GM21737 (cell line): Measurements from ENCODE around the gene KRTAP10-3.

Experiments used
- ATAC-seq: cut with Tn5 transposase; IDR thresholded peaks from one replicate; pipeline ENCODE4 v1.9.1; 2021; ENCODE audit warnings: mild to moderate bottlenecking, moderate library complexity; ENCODE audit not compliant: unreplicated experiment

KRTAP10-3 gene

DNA sequence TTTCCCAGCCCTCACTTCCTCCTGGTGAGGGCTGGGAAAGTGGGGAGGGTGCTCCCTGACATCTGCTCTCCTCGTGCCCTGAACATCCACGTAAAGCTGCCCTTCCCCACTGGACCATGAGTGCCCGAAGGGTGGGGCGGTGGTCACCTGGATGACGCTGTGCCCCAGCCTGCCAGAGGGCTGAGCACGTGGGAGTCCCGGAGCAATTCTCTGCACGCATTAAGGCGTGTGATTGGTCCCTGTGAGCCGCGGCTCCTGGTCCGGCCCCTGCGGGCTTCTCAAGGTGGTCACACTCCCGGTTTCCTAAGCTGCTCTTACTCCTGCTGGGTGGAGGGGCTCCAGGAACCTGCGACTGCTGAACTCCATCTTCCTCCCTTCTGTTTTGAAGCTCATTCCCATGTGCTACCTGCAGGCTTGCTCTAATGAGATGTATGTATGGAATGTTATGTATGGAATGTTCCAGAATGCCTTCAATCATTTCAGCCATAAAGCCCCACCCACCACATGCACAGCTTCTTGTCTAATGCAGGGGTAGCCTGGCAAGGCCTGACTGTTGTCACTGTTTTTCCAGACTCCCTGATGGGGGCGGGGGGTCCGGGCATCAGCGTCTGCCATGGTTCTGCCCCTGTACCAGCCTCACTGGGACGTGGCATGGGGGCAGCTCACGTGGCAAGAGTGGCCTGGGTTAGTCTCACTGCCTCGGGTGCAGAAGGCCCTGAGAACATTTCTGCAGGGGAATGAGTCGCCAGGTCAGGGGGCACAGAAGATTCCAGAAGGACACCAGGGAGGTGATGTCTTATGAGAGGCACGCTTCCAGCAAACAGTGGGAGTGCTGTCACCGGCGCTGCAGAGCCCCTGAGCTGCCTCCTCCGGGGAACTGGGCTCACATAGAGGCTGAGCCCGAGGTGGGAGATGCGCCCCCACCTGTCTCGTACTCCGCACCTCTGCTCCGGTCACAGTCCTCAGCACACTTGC is 38.0 kb downstream of the KRTAP10-3 start:
- no peak for ATAC-seq

DNA sequence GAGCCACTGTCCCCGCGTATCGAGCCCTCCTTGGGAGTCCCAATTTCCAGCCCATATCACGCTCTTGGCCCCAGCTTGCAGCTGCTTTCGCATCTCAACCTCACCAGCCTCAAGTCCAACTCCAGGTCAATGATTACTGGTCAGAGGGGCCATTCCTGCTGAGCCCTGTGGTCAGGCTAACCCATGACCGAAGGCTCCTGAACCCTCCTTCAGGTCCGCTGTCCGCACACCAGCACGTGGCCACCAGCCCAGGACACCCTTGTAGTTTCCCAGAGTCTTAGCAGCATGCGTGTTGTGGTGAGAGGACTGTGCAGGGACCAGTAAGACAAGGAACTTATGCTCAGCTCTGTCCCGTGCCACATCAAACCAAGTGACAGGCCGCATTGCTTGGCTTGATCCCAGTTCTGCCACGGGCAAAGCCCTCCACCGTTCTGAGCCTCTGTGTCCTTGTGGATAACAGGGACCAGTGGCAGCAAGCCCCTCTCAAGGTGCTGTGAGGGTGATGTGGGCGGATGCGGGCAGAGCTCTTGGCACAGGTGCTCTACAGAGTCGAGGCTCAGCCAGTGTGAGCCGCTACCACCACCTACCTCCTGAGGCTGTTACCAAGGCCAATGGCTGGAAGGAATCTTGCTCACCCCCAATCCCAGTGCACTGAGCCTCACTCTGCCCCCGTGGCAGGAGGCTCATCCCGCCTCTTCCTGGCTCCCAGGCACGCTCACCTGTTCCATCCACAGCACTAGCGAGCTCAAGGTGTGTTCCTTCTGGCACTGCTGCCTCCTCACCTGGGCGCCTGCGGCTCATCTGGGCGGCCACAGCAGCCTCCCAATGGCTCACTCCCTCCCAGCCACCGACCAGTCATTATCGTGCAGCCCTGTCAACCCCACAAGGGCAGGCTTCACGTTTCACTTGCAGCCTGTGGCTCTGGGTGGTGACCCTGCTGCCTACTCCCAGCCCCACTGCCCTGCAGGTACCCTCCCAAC is 39.0 kb downstream of the KRTAP10-3 start:
- no peak for ATAC-seq

DNA sequence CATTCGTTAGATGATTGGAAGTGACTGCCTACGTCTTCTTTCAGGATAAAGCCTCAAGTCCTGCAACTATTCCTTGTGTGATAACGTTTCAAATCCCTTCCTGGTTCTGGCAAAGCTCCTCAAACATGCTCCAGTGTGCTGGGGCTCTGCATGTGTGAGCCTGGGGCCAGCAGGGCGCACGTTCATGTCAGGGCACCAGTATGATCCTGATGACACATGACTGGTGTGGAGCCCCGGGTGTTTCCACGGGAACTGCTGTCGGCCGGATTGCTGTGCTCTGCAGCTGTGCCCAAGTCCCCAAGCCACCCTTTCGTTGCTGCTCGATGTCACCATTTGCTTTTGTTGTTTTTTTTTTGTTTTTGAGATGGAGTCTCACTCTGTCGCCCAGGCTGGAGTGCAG is 39.9 kb downstream of the KRTAP10-3 start:
- ATAC-seq: no peak

DNA sequence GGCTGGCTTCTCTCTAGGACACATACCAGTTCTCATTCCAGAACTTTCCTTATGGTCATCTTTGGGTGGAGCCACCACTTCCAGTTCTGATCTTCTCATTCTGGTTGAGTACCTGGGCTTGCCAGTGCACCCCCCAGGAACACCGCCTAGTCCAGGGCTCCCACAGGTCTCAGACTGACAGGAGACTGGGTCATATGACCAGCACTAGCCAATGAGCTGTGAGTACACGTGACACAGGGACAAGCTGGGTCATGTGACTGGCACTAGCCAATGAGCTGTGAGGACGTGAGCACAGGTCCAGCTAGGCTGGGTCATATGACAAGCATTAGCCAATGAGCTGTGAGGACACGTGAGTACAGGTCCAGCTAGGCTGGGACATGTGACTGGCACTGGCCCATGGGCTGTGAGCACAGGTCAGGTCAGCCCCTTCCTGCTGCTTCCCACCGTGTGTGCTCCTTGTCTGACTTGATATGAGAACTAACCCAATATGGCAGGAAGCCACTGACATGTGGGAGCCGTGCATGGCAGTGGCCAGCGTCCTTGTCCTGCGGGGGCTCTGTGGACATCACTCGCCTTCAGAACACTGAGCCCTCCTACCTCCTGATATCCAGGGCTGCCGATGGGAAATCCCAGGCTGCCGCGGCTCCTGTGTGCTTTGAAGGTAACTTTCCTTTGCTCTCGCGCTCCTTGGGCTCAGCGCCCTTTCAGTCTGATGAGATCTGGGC is 41.3 kb downstream of the KRTAP10-3 start:
- ATAC-seq: no peak

DNA sequence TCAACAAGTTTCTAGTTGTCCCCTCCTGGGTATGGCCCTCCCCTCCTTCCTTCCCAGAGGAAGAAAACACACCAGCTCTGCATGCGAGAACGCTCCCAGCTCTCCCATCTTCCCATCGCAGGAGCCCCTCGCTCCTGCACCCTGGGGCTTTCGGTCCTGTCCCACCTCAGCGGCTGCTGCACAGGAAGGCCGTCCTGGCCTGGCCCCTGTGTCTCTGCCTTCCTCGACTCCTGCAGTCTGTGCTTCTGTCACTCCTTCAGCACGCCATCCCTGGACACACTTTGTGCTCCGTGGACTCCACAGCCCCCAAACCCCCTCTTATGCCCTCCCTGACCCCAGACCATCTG is 41.8 kb downstream of the KRTAP10-3 start:
- no peak for ATAC-seq

DNA sequence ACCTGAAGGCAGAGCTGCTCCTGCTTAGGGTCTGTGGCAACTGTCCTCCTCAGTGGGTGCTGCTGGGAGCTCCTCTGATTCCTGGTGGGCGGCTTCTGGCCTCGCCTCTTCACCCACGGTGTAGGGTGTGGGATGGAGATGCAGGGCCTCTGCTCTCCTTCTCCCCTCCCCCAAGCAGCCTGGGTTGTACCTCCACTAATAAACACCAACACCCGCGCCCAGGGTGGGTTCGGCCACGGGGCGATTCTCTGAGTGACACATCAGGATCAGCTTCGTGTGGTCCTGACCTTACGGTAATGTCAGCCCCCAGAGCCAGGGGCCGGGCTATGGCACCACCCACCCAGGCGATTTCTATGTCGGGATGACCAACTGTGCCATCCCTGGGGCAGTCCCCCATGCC is 42.3 kb downstream of the KRTAP10-3 start:
- no peak for ATAC-seq

DNA sequence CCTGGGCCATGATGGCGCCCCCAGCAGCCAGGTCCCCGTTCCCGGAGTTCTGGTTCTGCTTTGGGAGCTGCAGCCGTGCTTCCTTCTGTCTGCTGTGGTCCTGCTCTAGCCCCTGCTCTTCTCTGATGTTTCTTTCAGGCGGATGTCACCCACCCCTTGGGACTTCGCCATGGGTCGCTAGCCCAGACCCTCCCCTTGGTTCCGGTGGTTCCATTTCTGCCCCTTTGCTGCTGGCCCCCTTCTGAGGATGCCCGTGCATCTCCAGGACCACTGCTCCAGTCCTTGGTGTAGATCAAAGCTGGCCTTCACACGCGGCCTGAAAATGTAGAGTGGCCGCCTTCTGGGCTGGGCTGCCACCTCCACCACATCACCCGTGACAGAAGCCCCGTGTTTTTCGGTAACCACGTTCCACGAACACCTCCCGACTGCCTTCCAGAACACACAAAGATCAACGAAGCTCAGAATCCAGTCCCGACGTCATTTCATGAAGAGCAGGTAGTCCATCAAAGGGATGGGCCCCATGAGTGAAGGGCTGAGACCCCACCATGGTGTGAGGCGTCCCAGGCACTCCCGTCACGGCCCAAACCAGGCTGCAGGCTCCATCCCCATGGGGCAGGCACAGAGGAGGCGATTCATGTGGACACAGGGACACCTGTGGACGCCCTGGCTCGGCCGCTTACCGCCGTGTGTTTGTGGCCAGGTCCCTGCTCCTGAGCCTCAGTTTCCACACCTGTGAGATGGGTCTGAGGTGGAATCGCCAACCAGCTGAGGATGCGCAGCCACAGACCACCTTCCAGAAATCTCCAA is 43.0 kb downstream of the KRTAP10-3 start:
- no peak for ATAC-seq

DNA sequence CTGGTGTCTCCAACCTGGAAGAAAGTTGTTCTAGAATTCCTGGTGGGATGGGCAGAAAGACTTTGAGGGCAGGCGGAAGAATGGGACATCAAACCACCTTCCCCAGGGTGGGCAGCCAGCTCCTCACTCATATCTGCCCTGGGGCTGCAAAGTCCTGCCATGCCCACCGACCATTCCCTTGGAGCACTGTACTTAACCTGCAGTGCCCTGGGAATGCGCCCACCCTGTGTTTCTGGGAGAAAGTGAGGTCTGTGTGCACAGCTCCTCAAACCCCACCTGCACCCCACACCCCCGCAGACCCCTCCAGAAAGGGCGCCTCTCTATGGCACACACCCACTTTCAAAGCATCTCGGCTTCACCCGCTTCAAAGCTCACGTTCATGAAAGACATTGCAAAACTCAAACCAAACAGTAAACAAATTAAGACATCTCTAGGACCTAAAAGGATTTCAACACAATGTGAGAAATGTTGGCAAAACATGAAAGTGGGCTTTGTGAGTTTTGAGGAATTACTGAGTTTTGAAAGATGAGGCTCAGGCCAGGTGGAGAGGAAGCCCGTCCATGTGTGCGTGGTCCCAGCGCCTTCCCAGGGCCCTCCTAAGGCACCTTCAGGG is 43.7 kb downstream of the KRTAP10-3 start:
- ATAC-seq: no peak

DNA sequence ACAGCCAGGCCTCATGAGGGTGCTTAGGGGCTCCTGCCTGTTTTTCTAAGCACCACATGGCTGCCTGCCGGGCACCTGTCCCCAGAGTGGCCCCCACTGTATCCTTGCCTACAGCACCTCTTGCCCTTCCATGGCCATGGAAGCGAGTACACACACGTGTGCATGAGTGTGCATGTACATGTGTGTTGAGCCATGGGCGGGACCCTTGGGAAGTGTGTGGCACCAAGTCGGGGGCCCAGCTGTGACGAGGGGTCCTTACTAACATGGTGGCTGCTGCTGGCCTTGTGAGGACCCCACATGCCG is 44.4 kb downstream of the KRTAP10-3 start:
- no peak for ATAC-seq

DNA sequence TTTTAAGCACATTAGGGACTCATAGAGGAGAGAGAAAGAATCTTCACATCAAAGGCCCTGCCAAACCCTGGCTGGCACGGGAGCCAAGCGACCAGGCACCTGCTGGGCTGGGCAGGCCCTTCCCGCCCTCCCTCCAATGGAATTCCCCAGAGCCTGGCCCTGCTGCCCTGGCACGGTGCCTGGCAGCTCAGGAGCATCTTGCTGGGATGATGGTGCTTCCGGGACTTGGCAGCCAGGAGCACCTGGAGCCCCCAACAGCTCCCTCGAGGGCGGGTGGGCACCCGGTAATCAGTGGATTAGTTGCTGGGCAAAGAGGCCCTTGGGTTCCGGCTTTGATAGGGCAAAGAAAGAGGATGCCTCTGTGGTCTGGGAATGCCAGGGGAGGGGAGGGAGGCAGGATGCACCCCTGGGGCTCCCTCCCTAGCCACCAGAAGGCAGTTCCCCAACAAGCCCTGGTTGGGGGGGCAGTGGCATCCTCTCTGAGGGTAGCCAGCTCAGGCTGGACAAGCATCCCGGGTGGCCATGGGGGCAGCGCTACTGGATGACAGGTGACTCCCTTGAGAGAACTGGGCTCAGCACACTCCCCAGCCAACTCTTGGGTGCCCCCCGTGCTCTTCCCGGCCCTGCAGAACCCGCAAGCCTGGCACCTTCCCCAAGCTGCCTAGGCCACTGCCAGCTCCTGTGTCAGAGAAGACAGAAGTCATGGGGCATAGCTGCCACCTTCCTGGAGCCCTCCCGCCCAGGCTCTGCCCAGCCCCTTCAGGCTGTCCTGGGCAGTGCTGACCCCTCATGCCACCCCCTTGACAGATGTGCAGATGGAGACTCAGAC is 45.0 kb downstream of the KRTAP10-3 start:
- ATAC-seq: no peak

DNA sequence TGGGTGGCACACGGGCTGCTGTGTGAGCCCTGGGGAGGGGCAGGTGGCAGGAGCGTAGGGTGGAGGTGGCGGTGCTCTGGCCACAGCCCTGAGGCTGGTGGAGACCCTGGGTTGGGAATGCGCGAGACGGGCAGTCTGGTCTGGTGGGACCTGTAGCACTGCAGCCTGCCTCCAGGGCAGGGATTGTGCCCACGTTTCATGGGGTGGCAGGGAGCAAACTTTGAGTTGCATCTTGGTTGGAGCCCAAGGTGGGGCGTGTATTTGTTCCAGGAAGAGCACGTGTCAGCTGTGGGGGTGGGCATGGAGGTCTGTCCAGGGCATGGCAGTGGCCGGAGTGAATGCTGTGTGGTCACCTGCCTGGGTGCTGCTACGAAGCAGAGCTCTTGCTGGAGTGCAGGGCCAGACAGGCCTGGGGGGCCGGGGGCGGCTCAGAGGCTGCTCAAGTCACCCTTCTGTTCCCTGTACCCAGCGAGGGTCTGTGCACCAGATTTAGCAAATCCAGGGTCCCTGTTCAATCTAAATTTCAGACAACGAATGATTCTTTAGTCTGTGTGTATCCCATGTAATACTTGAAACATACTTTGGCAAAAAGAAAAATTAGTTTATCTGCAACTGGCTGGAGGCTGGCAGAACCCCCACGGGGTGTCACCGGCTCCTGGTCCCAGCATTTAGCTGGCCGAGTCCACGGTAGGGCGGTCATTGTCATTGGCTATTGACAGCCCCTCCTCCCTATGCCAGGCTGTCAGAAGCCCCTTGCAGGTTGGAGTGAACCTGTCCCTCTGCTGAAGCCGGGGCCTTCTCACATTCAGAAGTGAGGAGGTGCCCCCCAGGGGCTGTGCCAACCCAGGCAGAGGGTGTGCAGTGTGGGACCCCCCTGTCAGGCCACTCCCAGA is 45.9 kb downstream of the KRTAP10-3 start:
- no peak for ATAC-seq

DNA sequence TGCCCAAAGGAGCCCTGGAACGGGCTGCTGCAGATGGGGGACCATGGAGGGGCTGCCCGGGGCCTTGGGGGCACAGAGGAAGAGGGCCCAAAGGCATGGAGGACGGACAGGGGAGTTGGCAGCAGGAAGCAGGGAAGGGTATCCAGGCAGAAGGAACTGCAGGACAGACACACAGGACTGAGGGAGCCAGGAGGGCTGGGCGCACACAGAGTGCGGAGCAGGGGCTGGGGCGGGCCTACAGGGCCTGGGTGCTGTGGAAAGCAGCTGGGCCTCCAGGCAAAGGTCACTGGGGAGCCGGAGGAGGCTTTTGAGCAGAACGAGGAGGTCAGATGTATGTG is 46.7 kb downstream of the KRTAP10-3 start:
- ATAC-seq: no peak

DNA sequence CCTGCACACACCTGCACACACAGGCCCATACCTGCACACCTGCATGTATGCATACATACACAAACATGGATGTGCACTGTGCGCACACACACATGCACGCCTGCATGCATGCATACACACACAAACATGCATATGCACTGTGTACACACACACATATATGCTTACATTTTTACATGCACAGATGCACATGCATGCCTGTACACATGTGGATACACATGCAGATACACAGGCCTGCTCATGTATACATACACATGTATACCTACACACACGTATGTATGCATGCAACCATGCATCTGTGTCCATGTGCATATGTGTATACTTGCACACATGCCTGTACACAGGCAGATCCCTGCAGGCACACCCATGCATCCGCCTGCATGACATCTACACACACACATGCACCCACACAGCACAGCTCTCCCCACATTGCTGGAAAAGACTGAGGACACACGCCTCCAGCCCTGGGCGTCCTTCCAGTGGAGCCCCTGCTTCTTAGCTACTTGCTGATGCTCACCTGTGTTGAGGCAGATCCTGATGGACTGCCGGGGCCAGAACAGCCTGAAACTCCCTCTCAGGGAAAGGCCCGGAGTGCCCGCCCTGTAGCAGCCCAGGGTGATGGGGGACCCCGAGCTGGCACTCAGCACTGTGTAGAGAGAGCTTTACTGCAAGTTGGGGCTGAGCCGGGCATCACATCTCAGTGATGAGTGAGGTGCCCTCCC is 47.2 kb downstream of the KRTAP10-3 start:
- no peak for ATAC-seq

DNA sequence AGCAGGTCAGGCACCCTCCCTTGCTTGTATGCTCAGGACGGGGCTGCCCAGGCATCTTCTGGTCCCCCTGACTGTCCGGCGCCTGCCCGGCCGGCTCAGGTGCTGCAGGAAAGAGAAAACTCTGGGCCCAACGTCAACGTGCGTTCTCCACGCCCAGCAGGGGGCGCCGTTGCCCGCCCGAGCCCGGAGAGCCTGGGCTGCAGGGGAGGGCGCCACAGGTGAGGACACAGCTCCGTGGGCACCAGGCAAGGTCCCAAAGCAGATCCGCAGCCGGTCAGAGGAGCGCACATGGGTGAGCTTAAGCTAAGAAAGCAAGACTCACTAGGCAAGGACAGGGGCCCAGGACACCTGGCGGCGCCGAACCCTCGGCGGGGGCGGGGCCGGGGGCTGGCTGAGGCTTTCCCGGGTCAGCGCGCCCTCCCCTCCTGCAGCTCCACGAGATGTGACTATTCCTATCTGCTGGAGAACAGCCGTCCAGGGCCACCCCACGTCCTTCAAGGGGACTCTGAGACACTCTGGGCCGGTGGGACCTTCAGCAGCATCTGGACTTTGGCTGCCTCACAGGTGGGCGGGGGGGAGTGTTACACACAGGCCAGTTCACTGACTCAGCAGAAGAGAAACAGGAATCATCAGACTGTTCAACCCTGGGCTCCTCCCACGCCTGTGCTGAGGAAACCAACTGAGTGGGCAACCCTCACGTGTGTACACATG is 47.9 kb downstream of the KRTAP10-3 start:
- no peak for ATAC-seq

DNA sequence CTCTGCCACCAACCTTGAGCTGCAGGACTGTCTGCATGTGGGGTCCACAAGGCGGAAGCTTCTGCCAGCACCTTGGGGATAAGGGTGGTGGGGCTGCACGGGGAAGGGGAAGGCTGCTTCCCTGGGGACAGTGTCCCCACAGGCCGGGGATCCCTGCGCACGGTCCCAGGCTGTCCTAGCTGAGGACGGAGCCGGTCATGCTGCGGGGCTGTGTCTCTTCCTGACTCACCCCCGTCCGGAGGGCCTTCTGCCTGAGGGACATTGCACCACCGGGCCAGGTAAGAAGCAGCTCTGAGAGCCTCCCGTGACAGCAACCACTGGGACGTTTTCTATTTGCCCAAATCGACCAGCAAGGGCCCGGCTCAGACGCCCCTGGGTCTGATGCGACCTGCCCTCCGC is 48.5 kb downstream of the KRTAP10-3 start:
- ATAC-seq: no peak

DNA sequence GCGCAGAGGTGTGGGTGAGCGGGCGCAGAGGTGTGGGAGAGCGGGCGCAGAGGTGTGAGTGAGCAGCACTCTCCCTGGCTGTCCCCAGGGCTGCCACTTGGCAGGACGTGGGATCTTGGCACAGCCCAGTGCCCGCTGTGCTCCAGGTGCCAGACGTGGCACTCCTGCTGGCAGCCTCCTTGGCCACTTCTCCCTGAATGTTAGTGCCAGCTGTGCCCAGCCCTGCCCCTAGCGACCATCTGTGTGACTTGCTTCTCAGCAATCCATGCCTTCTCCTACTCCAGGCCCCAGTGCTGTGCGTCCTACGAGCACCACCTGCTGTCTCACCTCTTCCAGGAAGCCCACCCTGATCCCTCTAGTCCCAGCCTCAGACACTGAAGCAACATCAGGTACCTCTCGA is 49.1 kb downstream of the KRTAP10-3 start:
- ATAC-seq: no peak
